DOHH2 (cell line): ENCODE results near the gene ITPK1.

Experiments used
- EZH2phosphoT487 ChIP-seq: fragments of 200-600 bp; sonication (generic); IDR thresholded peaks from 2 replicates; pipeline ENCODE4 v1.6.1; 2017; ENCODE audit warnings: borderline replicate concordance, mild to moderate bottlenecking, antibody characterized with exemption, low read length, moderate library complexity, mixed read lengths
- TF ChIP-seq, protein P1 (sequence below): fragments of 200-600 bp; sonication (generic); IDR thresholded peaks from one replicate; pipeline ENCODE4 v1.5.1; 2014; ENCODE audit warnings: antibody characterized with exemption, mild to moderate bottlenecking, low read depth, low read length; ENCODE audit not compliant: poor library complexity, severe bottlenecking

GRCh38 chr14:92942136-92942535 lies 173.6 kb downstream of the ITPK1 start:
- TF ChIP-seq, protein P1, sequence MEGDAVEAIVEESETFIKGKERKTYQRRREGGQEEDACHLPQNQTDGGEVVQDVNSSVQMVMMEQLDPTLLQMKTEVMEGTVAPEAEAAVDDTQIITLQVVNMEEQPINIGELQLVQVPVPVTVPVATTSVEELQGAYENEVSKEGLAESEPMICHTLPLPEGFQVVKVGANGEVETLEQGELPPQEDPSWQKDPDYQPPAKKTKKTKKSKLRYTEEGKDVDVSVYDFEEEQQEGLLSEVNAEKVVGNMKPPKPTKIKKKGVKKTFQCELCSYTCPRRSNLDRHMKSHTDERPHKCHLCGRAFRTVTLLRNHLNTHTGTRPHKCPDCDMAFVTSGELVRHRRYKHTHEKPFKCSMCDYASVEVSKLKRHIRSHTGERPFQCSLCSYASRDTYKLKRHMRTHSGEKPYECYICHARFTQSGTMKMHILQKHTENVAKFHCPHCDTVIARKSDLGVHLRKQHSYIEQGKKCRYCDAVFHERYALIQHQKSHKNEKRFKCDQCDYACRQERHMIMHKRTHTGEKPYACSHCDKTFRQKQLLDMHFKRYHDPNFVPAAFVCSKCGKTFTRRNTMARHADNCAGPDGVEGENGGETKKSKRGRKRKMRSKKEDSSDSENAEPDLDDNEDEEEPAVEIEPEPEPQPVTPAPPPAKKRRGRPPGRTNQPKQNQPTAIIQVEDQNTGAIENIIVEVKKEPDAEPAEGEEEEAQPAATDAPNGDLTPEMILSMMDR, result no peak
- no peak for TF ChIP-seq EZH2phosphoT487
